Measurements from ENCODE around the gene SC5D. TPM values are rescaled to one million over a fixed set of nuclear protein-coding genes. Genes with fewer than 3 reads are reported as not detected.
A peak's percentile ranks its signal among the peaks of the same experiment; 100 is the strongest.

The SC5D gene
- total RNA-seq, 5 donors from 2014 or later (not counting 1 experiment from before 2014, with no cell fraction given), result 19.1 to 51.3 (median 25.6) TPM

DNA sequence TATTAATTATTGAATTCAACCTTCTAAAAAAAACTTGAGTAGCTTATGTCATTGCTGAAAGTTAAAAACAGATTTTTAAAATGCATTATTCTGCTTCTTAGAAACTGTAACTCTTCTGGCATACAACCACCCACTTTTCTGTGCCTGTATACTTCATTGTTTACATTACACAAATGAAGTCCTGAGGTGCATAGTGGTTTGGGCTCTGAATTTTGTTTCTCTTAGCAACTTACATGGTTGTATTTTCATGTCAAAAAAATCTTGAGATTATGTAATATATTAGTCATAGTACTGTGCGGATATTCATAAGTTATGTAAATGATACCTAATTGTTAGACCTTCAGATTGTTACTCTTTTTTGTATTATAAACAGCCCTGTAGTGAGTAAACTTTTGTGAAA lies 12.2 kb downstream of the SC5D start:
- Histone ChIP-seq H3K27ac (ENCODE audit: low read length) (no peak overlapping the region), H3K4me3 (ENCODE audit: control insufficient read depth in 1 of 2, extremely low read depth in 1 of 2, low read length in 1 of 2) (no peak overlapping the region), H3K27me3 (replicated peaks in 1 of 2; ENCODE audit: control insufficient read depth in 2 of 2, extremely low read depth in 1 of 2, insufficient read depth in 2 of 2, low read length in 1 of 2) (no peaks in the 10 kb centered on the region), H3K4me1 (ENCODE audit: control insufficient read depth in 1 of 2, extremely low read depth in 1 of 2, insufficient read depth in 2 of 2, low read length in 2 of 2) (no peaks in the 10 kb centered on the region), H3K36me3 (ENCODE audit: control insufficient read depth in 2 of 2, extremely low read depth in 1 of 2, insufficient read depth in 1 of 2, low read length in 1 of 2) (peaks cover 0 to 41% of the 10 kb centered on the region in 2 donors), H3K9me3 (no peaks in the 10 kb centered on the region)
- H3K9me3 Mint-ChIP-seq, result no peaks in the 10 kb centered on the region
- CTCF ChIA-PET, result interaction anchor here in 1 of 2 donors (0.6 kb wide), 1 partner anchor 267 kb away, joined by 3 read pairs; no protein-coding TSS in a partner anchor
- ATAC-seq (replicated peaks in 1 of 4) (no peak), DNase-seq (no peak)
- H3K27ac Mint-ChIP-seq, result no peak overlapping the region
- H3K27me3 Mint-ChIP-seq, result no peaks in the 10 kb centered on the region
- no CpG with 5 or more reads among the region's 1 CpG for WGBS (ENCODE audit: insufficient coverage)
- H3K4me3 Mint-ChIP-seq, result no peak overlapping the region
- POLR2A ChIA-PET, result interaction anchor here in 1 of 2 donors (0.5 kb wide), 1 partner anchor 16 kb away, joined by 3 read pairs; no protein-coding TSS in a partner anchor
- H3K36me3 Mint-ChIP-seq, result peaks cover 42% of the 10 kb centered on the region
- H3K4me1 Mint-ChIP-seq, result peaks cover 28 to 30% (median 29%) of the 10 kb centered on the region in 3 donors

DNA sequence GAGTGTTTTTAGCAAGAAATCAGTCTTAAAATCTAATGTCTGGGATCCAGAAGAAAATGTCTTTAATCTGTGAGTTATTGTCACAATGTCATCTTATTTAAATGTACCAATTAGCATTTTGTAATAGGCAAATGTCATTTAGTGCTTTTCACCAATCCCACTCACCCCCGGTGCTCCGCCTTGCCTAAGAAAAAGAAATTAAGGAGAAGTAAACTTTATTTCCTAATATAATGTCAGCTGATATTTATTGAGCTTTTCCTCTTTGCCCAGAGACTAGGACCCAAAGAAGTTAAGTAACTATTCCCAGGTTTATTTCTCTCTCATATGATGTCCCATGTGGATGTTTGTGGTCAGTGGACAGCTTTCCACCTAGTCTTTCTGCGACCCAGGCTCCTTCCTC lies 16.2 kb downstream of the SC5D start:
- Mint-ChIP-seq H3K27me3 (no peaks in the 10 kb centered on the region), H3K9me3 (no peaks in the 10 kb centered on the region), H3K4me1 (peaks cover 0 to 21% (median 12%) of the 10 kb centered on the region in 3 donors), H3K4me3 (no peak overlapping the region), H3K27ac (no peak overlapping the region), H3K36me3 (peaks cover 46% of the 10 kb centered on the region)
- CTCF ChIA-PET, result no interaction called here
- no CpG with 5 or more reads among the region's 3 CpGs for WGBS (ENCODE audit: insufficient coverage)
- no peak overlapping the region for H3K27ac ChIP-seq (ENCODE audit: low read length)
- no peaks in the 10 kb centered on the region for H3K4me1 ChIP-seq (ENCODE audit: control insufficient read depth in 1 of 2, extremely low read depth in 1 of 2, insufficient read depth in 2 of 2, low read length in 2 of 2)
- H3K9me3 ChIP-seq, result no peaks in the 10 kb centered on the region
- peaks cover 3 to 37% of the 10 kb centered on the region in 2 donors for H3K36me3 ChIP-seq (ENCODE audit: control insufficient read depth in 2 of 2, extremely low read depth in 1 of 2, insufficient read depth in 1 of 2, low read length in 1 of 2)
- no peaks in the 10 kb centered on the region for H3K27me3 ChIP-seq (replicated peaks in 1 of 2; ENCODE audit: control insufficient read depth in 2 of 2, extremely low read depth in 1 of 2, insufficient read depth in 2 of 2, low read length in 1 of 2)
- ATAC-seq (replicated peaks in 1 of 4), result no peak
- POLR2A ChIA-PET, result no interaction called here
- H3K4me3 ChIP-seq (ENCODE audit: control insufficient read depth in 1 of 2, extremely low read depth in 1 of 2, low read length in 1 of 2), result no peak overlapping the region
- DNase-seq, result no peak

- H3K4me3 ChIP-seq (ENCODE audit: control insufficient read depth in 1 of 2, extremely low read depth in 1 of 2, low read length in 1 of 2), result no peak overlapping the region
- ChIA-PET CTCF (no interaction called here), POLR2A (no interaction called here)
- Mint-ChIP-seq H3K36me3 (peaks cover 40% of the 10 kb centered on the region), H3K9me3 (no peaks in the 10 kb centered on the region), H3K27ac (peak overlapping the region; percentile 53 to 59), H3K4me1 (peaks cover 0 to 21% (median 12%) of the 10 kb centered on the region in 3 donors), H3K4me3 (no peak overlapping the region), H3K27me3 (no peaks in the 10 kb centered on the region)
- H3K27ac ChIP-seq (ENCODE audit: low read length), result no peak overlapping the region
- no peaks in the 10 kb centered on the region for H3K4me1 ChIP-seq (ENCODE audit: control insufficient read depth in 1 of 2, extremely low read depth in 1 of 2, insufficient read depth in 2 of 2, low read length in 2 of 2)
- H3K27me3 ChIP-seq (replicated peaks in 1 of 2; ENCODE audit: control insufficient read depth in 2 of 2, extremely low read depth in 1 of 2, insufficient read depth in 2 of 2, low read length in 1 of 2), result no peaks in the 10 kb centered on the region
- no peaks in the 10 kb centered on the region for H3K9me3 ChIP-seq
- no CpG with 5 or more reads among the region's 4 CpGs for WGBS (ENCODE audit: insufficient coverage)
- DNase-seq (no peak), ATAC-seq (replicated peaks in 1 of 4) (no peak)
- H3K36me3 ChIP-seq (ENCODE audit: control insufficient read depth in 2 of 2, extremely low read depth in 1 of 2, insufficient read depth in 1 of 2, low read length in 1 of 2), result peaks cover 3 to 30% of the 10 kb centered on the region in 2 donors
These were observed 17.1 kb downstream of the SC5D start for GRCh38 chr11:121309688-121310087.

DNA sequence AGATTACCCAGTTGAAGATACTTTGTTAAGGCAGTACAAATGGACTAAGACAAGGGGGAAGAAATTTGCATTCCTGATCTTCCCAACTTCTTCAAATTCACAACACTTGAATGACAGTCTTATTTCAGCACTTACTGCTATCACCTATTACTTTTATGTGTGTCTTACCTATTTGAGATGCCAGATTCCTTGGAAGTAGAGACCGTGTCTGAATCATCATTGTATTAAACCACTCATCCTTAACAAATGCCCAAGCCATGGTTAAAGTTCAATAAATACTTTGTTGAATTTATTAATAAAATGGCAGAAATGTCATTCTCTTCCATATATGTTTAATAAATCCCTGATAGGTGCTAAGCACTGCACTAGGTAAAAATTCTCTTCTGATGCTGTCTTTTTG lies 18.3 kb downstream of the SC5D start:
- no peak overlapping the region for H3K27ac ChIP-seq (ENCODE audit: low read length)
- peak overlapping the region in 1 of 2 donors; percentile 68 for H3K27ac Mint-ChIP-seq
- POLR2A ChIA-PET, result interaction anchor here in 1 of 2 donors (1.2 kb wide), 1 partner anchor 46 kb away, joined by 3 read pairs; no protein-coding TSS in a partner anchor
- no peaks in the 10 kb centered on the region for H3K9me3 ChIP-seq
- no peak overlapping the region for H3K4me3 Mint-ChIP-seq
- H3K4me1 Mint-ChIP-seq, result peaks cover 0 to 21% (median 12%) of the 10 kb centered on the region in 3 donors
- no peaks in the 10 kb centered on the region for H3K9me3 Mint-ChIP-seq
- H3K36me3 ChIP-seq (ENCODE audit: control insufficient read depth in 2 of 2, extremely low read depth in 1 of 2, insufficient read depth in 1 of 2, low read length in 1 of 2), result peaks cover 3 to 24% of the 10 kb centered on the region in 2 donors
- ATAC-seq (replicated peaks in 1 of 4) (peak in 1 of 4 experiments; percentile 14), DNase-seq (no peak)
- CTCF ChIA-PET, result no interaction called here
- WGBS (ENCODE audit: insufficient coverage), result no CpG with 5 or more reads among the region's 1 CpG
- peaks cover 30% of the 10 kb centered on the region for H3K36me3 Mint-ChIP-seq
- no peaks in the 10 kb centered on the region for H3K27me3 ChIP-seq (replicated peaks in 1 of 2; ENCODE audit: control insufficient read depth in 2 of 2, extremely low read depth in 1 of 2, insufficient read depth in 2 of 2, low read length in 1 of 2)
- H3K4me3 ChIP-seq (ENCODE audit: control insufficient read depth in 1 of 2, extremely low read depth in 1 of 2, low read length in 1 of 2), result no peak overlapping the region
- no peaks in the 10 kb centered on the region for H3K4me1 ChIP-seq (ENCODE audit: control insufficient read depth in 1 of 2, extremely low read depth in 1 of 2, insufficient read depth in 2 of 2, low read length in 2 of 2)
- H3K27me3 Mint-ChIP-seq, result no peaks in the 10 kb centered on the region

DNA sequence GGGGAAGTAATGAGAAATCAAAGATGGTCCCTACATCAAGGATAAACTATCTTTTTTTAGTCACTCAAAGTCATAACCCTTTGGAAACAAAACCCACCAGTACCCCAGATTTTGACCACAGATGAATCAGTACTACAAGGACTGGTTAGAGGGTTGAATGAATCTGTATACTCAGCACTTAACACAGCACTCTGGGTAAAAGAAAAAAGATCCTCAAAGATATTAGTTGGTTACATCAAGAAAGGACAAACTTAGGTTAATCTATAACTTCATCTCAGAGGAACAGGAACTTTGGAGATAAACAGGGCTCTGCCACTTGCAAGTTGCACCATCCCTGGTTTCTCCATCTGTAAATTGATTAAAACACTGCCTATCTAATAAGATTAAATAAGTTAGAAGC lies 18.8 kb downstream of the SC5D start:
- no peak overlapping the region for H3K4me3 Mint-ChIP-seq
- no peak for ATAC-seq (replicated peaks in 1 of 4)

DNA sequence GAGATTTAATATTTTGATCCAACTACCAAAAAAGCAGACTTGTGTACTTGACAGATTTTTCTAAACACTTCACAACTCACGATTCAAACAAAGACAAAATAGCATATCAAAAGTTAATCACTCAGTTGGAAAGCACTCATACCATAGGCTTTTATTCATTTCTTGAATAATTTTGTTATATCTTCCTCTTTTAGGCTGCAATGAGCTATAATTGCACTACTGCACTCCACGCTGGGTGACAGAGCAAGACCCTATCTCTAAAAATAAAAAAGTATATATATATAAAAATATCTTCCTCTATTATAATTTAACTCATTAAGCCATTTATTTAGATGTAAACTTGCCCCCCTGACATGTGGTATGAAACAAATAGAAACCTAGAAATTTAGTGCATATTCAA lies 19.9 kb downstream of the SC5D start:
- peaks cover 3 to 9% of the 10 kb centered on the region in 2 donors for H3K36me3 ChIP-seq (ENCODE audit: control insufficient read depth in 2 of 2, extremely low read depth in 1 of 2, insufficient read depth in 1 of 2, low read length in 1 of 2)
- WGBS (ENCODE audit: insufficient coverage), result no CpG with 5 or more reads among the region's 2 CpGs
- Mint-ChIP-seq H3K36me3 (peaks cover 16% of the 10 kb centered on the region), H3K4me1 (peaks cover 0 to 21% (median 12%) of the 10 kb centered on the region in 3 donors), H3K4me3 (no peak overlapping the region), H3K9me3 (no peaks in the 10 kb centered on the region), H3K27me3 (no peaks in the 10 kb centered on the region), H3K27ac (peak overlapping the region in 1 of 2 donors; percentile 25)
- ChIA-PET CTCF (interaction anchor here in 1 of 2 donors (0.6 kb wide), 1 partner anchor 48 kb away, joined by 5 read pairs; no protein-coding TSS in a partner anchor), POLR2A (interaction anchor here in 1 of 2 donors (0.6 kb wide), 1 partner anchor 79 kb away, joined by 5 read pairs; no protein-coding TSS in a partner anchor)
- no peaks in the 10 kb centered on the region for H3K4me1 ChIP-seq (ENCODE audit: control insufficient read depth in 1 of 2, extremely low read depth in 1 of 2, insufficient read depth in 2 of 2, low read length in 2 of 2)
- ATAC-seq (replicated peaks in 1 of 4) (no peak), DNase-seq (no peak)
- H3K4me3 ChIP-seq (ENCODE audit: control insufficient read depth in 1 of 2, extremely low read depth in 1 of 2, low read length in 1 of 2), result no peak overlapping the region
- no peak overlapping the region for H3K27ac ChIP-seq (ENCODE audit: low read length)
- no peaks in the 10 kb centered on the region for H3K27me3 ChIP-seq (replicated peaks in 1 of 2; ENCODE audit: control insufficient read depth in 2 of 2, extremely low read depth in 1 of 2, insufficient read depth in 2 of 2, low read length in 1 of 2)
- no peaks in the 10 kb centered on the region for H3K9me3 ChIP-seq

More for the DNA sequence above, 18.8 kb downstream of the SC5D start:
- peaks cover 0 to 21% (median 12%) of the 10 kb centered on the region in 3 donors for H3K4me1 Mint-ChIP-seq
- Histone ChIP-seq H3K27me3 (replicated peaks in 1 of 2; ENCODE audit: control insufficient read depth in 2 of 2, extremely low read depth in 1 of 2, insufficient read depth in 2 of 2, low read length in 1 of 2) (no peaks in the 10 kb centered on the region), H3K4me3 (ENCODE audit: control insufficient read depth in 1 of 2, extremely low read depth in 1 of 2, low read length in 1 of 2) (no peak overlapping the region), H3K9me3 (no peaks in the 10 kb centered on the region), H3K4me1 (ENCODE audit: control insufficient read depth in 1 of 2, extremely low read depth in 1 of 2, insufficient read depth in 2 of 2, low read length in 2 of 2) (no peaks in the 10 kb centered on the region), H3K36me3 (ENCODE audit: control insufficient read depth in 2 of 2, extremely low read depth in 1 of 2, insufficient read depth in 1 of 2, low read length in 1 of 2) (peaks cover 3 to 20% of the 10 kb centered on the region in 2 donors), H3K27ac (ENCODE audit: low read length) (no peak overlapping the region)
- peaks cover 25% of the 10 kb centered on the region for H3K36me3 Mint-ChIP-seq
- H3K27ac Mint-ChIP-seq, result peak overlapping the region in 1 of 2 donors; percentile 68
- no peaks in the 10 kb centered on the region for H3K9me3 Mint-ChIP-seq
- H3K27me3 Mint-ChIP-seq, result no peaks in the 10 kb centered on the region
- ChIA-PET POLR2A (interaction anchor here (0.5 to 1.2 kb wide), 2 partner anchors 46 to 153 kb away, joined by 3 read pairs; no protein-coding TSS in a partner anchor), CTCF (no interaction called here)
- DNase-seq, result no peak

Data from T-cell (primary cell).